Measurements from ENCODE around the gene BOD1L1.

BOD1L1 gene

DNA sequence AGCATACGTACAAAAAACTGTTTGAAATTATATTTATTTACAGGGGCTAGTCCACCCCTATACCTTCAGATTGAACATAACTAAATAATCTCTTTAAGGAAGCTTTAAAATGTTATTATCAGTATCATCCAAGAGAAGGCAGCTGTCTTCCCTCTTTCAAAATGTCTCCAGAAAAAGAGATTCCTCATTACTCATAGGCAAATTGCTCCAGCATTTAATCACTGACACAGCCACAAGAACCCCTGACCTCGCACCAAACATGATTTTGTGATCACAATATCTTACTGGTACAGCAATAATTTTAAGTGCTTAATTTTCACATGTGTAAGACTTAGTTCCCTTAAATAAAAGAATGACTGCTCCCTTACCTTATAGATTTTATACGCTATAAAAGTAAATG, 9.7 kb downstream of the BOD1L1 start:
- Histone ChIP-seq H3K36me3 (ENCODE audit: control insufficient read depth, insufficient read depth, low read length) (peaks cover 59% of the 10 kb centered on the region), H3K27me3 (ENCODE audit: control insufficient read depth, insufficient read depth, low read length) (no peaks in the 10 kb centered on the region; the same call in 1 of the 2 replicates), H3K4me3 (ENCODE audit: low read depth, low read length) (no peak overlapping the region), H3K4me1 (ENCODE audit: control insufficient read depth, insufficient read depth, low read length) (peaks cover 13% of the 10 kb centered on the region), H3K9ac (ENCODE audit: low read depth, low read length) (no peak overlapping the region), H3K9me3 (ENCODE audit: control insufficient read depth, insufficient read depth, low read length) (no peaks in the 10 kb centered on the region), H3K27ac (ENCODE audit: low read depth, low read length) (peak overlapping the region; percentile 66)

DNA sequence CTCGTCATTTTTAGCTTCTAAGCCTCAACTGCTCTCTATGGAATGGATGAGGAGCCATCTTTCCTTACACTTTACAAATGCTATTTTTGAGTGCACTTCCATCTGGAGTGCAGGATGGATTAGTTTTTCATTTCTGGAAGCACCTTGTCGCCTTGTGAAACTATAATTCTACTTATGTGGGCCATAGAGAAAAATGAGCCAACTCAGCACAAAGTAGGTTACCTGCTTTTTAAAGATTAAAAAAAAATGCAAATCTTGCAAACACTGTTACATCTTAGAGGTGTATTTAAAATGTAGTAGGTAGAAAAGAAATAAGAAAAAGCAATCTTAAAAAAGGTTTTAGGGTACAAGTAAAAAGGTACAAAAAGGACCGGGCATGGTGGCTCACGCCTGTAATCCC, 10.9 kb downstream of the BOD1L1 start:
- H3K4me1 ChIP-seq (ENCODE audit: control insufficient read depth, insufficient read depth, low read length): peaks cover 13% of the 10 kb centered on the region
- no peak overlapping the region for H3K27ac ChIP-seq (ENCODE audit: low read depth, low read length)
- H3K9ac ChIP-seq (ENCODE audit: low read depth, low read length): no peak overlapping the region
- H3K9me3 ChIP-seq (ENCODE audit: control insufficient read depth, insufficient read depth, low read length): no peaks in the 10 kb centered on the region
- peaks cover 72% of the 10 kb centered on the region for H3K36me3 ChIP-seq (ENCODE audit: control insufficient read depth, insufficient read depth, low read length)
- no peaks in the 10 kb centered on the region; the same call in 1 of the 2 replicates for H3K27me3 ChIP-seq (ENCODE audit: control insufficient read depth, insufficient read depth, low read length)
- no peak overlapping the region for H3K4me3 ChIP-seq (ENCODE audit: low read depth, low read length)

DNA sequence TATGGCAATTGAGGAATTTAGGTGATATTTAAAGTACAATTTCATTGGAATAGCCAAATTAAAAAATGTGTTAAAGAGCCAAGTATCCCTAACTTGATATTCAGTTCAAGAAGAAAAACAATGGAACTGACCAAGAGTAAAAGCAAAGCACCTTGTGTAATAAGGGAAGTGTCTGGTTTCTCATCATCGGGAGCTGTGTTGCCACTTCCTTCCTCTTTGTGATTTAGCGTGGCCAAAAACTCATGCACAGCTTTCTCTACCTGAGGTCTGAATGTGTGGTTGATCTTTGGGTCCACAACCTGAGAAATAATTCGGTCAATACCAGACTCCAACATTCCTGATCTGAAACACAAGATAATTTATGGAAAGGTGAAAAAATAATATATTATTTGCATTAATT, 12.4 kb downstream of the BOD1L1 start:
- Histone ChIP-seq H3K4me3 (ENCODE audit: low read depth, low read length) (no peak overlapping the region), H3K36me3 (ENCODE audit: control insufficient read depth, insufficient read depth, low read length) (peaks cover 86% of the 10 kb centered on the region)

DNA sequence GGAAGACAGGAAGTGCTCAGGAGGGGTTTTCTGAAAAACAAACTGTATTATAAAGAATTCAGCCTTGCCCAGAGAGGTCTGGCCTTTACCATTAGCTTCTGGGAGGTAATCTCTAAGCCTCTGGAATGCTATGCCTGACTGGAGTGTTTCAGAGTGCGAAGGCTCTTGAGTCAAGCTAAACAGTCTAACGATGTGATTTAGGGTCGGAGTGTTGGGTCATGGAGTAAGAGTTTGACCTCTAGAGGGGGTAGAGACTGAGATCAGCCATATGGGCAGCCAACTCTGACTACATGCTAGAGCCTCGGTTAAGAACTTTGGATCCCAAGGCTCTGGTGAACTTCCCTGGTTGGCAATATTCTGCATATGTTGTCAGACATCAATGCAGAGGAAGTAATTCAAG, 15.0 kb downstream of the BOD1L1 start:
- no peaks in the 10 kb centered on the region; the same call in 1 of the 2 replicates for H3K27me3 ChIP-seq (ENCODE audit: control insufficient read depth, insufficient read depth, low read length)
- no peak overlapping the region for H3K4me3 ChIP-seq (ENCODE audit: low read depth, low read length)
- no peak overlapping the region for H3K27ac ChIP-seq (ENCODE audit: low read depth, low read length)
- H3K9ac ChIP-seq (ENCODE audit: low read depth, low read length): no peak overlapping the region
- peaks cover 88% of the 10 kb centered on the region for H3K36me3 ChIP-seq (ENCODE audit: control insufficient read depth, insufficient read depth, low read length)
- no peaks in the 10 kb centered on the region for H3K4me1 ChIP-seq (ENCODE audit: control insufficient read depth, insufficient read depth, low read length)
- H3K9me3 ChIP-seq (ENCODE audit: control insufficient read depth, insufficient read depth, low read length): no peaks in the 10 kb centered on the region

More for the DNA sequence above, 12.4 kb downstream of the BOD1L1 start:
- H3K27ac ChIP-seq (ENCODE audit: low read depth, low read length): no peak overlapping the region
- no peaks in the 10 kb centered on the region for H3K9me3 ChIP-seq (ENCODE audit: control insufficient read depth, insufficient read depth, low read length)
- H3K9ac ChIP-seq (ENCODE audit: low read depth, low read length): no peak overlapping the region
- H3K27me3 ChIP-seq (ENCODE audit: control insufficient read depth, insufficient read depth, low read length): no peaks in the 10 kb centered on the region; the same call in 1 of the 2 replicates
- H3K4me1 ChIP-seq (ENCODE audit: control insufficient read depth, insufficient read depth, low read length): peaks cover 13% of the 10 kb centered on the region

DNA sequence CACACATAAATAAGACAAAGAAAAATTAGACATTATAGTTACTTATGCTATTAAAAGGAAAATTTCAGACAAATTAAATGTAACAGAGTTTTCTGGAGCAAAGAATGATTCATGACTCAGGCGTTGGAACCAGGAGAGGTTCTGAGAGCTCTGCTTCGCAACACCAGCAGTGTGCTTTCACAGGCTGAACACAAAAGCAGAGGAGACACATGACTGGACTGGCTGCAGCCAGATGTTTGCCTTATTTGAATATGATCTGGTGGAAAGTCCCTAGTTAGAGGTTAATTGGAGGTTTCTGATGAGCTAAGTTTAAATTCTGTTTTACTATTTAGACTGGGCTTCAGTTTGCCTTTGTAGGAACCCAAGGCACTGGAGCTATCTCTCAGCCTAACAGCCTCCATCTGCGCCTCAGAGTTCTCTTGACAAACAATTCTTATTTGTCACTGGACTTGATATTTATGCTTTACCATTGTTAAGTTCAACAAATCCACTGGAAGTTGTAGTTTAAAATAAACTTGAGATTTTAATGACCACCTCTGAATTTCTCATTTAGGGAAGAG, 16.2 kb downstream of the BOD1L1 start:
- H3K27ac ChIP-seq (ENCODE audit: low read depth, low read length): no peak overlapping the region
- H3K9ac ChIP-seq (ENCODE audit: low read depth, low read length): no peak overlapping the region
- peaks cover 93% of the 10 kb centered on the region for H3K36me3 ChIP-seq (ENCODE audit: control insufficient read depth, insufficient read depth, low read length)
- H3K27me3 ChIP-seq (ENCODE audit: control insufficient read depth, insufficient read depth, low read length): no peaks in the 10 kb centered on the region
- no peaks in the 10 kb centered on the region for H3K9me3 ChIP-seq (ENCODE audit: control insufficient read depth, insufficient read depth, low read length)
- no peak overlapping the region for H3K4me3 ChIP-seq (ENCODE audit: low read depth, low read length)
- H3K4me1 ChIP-seq (ENCODE audit: control insufficient read depth, insufficient read depth, low read length): no peaks in the 10 kb centered on the region

DNA sequence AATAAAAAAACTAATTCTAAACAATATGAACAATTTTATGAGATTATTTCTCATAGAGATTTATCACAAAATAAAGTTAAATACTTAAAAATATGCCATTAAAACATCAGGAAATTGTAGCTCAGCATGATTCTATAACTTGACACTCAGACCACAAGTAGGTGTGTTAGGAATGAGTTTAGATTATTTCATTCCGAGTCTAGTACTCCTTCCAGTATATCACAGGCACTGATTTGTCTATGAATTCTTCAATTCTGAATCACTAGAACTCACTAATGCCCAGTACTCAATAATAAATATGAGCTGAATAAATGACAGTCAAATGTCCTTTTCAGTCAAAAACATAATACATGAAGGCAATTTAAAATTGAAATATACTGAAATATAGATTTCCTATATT, 22.2 kb downstream of the BOD1L1 start:
- Histone ChIP-seq H3K9ac (ENCODE audit: low read depth, low read length) (no peak overlapping the region), H3K4me1 (ENCODE audit: control insufficient read depth, insufficient read depth, low read length) (no peaks in the 10 kb centered on the region), H3K36me3 (ENCODE audit: control insufficient read depth, insufficient read depth, low read length) (peaks cover 100% of the 10 kb centered on the region), H3K27ac (ENCODE audit: low read depth, low read length) (no peak overlapping the region), H3K4me3 (ENCODE audit: low read depth, low read length) (no peak overlapping the region), H3K9me3 (ENCODE audit: control insufficient read depth, insufficient read depth, low read length) (no peaks in the 10 kb centered on the region), H3K27me3 (ENCODE audit: control insufficient read depth, insufficient read depth, low read length) (no peaks in the 10 kb centered on the region)

DNA sequence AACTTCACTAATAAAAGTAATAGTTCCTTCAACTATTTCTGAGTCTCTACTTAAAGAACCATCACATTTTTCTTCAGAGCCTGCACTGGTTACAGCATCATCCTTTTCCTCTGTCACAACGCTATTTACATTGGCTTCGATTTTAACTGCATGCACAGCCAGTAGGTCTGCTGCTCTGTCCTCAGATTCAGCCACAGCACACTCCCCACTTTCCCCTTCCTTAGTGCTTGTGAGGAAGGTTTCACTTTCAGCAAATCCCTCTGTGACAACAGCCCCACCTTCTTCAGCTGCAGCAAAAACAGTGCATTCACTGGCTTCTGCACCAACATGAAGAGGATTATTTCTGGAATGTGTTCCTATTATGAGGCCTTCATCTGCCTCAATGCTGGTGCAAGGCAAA, 25.7 kb downstream of the BOD1L1 start:
- H3K27ac ChIP-seq (ENCODE audit: low read depth, low read length): no peak overlapping the region
- H3K4me3 ChIP-seq (ENCODE audit: low read depth, low read length): no peak overlapping the region
- no peaks in the 10 kb centered on the region for H3K4me1 ChIP-seq (ENCODE audit: control insufficient read depth, insufficient read depth, low read length)
- H3K9me3 ChIP-seq (ENCODE audit: control insufficient read depth, insufficient read depth, low read length): no peaks in the 10 kb centered on the region
- H3K9ac ChIP-seq (ENCODE audit: low read depth, low read length): no peak overlapping the region
- peaks cover 87% of the 10 kb centered on the region for H3K36me3 ChIP-seq (ENCODE audit: control insufficient read depth, insufficient read depth, low read length)
- H3K27me3 ChIP-seq (ENCODE audit: control insufficient read depth, insufficient read depth, low read length): no peaks in the 10 kb centered on the region

DNA sequence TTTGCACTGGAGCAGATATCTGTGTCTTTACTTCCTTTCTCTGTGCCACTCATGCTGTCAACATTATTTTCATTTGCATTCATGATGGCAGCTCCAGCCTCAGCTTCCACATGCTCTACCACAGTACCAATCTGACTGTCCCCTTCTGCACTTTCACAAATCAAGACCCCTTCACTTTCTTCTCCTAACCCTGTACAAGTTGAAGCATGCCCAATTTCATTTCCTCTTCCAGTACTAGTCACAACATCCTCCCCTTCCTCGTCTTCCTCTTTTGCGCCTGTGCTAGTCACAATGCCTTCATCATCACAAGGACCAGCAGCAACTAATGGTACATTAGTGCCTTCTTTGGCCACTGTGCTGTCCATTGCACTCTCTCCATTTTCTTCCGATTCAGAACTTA, 26.5 kb downstream of the BOD1L1 start:
- no peak overlapping the region for H3K4me3 ChIP-seq (ENCODE audit: low read depth, low read length)
- H3K36me3 ChIP-seq (ENCODE audit: control insufficient read depth, insufficient read depth, low read length): peaks cover 87% of the 10 kb centered on the region
- H3K4me1 ChIP-seq (ENCODE audit: control insufficient read depth, insufficient read depth, low read length): no peaks in the 10 kb centered on the region
- no peak overlapping the region for H3K27ac ChIP-seq (ENCODE audit: low read depth, low read length)
- H3K27me3 ChIP-seq (ENCODE audit: control insufficient read depth, insufficient read depth, low read length): no peaks in the 10 kb centered on the region
- no peaks in the 10 kb centered on the region for H3K9me3 ChIP-seq (ENCODE audit: control insufficient read depth, insufficient read depth, low read length)
- H3K9ac ChIP-seq (ENCODE audit: low read depth, low read length): no peak overlapping the region

DNA sequence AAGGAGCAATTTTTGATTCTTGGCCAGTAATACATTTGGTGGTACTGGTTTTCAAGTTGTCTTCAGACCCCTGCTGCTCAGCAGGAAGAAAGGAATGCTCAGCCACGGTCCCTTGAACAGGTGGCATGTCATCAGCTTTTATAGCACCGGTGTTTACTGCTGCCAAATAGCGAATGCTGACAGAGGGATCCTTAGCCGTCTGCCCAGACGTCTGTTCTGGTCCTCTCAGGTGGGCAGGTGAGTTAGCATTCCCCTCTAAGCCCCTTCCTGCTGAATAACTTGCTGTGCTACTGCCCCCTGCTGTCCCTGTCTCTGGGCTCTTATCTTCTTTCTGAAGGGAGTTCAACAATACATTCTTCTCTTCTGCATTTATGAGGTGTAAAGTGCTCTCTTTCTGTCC, 28.4 kb downstream of the BOD1L1 start:
- Histone ChIP-seq H3K9ac (ENCODE audit: low read depth, low read length) (no peak overlapping the region), H3K27ac (ENCODE audit: low read depth, low read length) (no peak overlapping the region), H3K27me3 (ENCODE audit: control insufficient read depth, insufficient read depth, low read length) (no peaks in the 10 kb centered on the region), H3K9me3 (ENCODE audit: control insufficient read depth, insufficient read depth, low read length) (no peaks in the 10 kb centered on the region), H3K36me3 (ENCODE audit: control insufficient read depth, insufficient read depth, low read length) (peaks cover 80% of the 10 kb centered on the region), H3K4me1 (ENCODE audit: control insufficient read depth, insufficient read depth, low read length) (no peaks in the 10 kb centered on the region), H3K4me3 (ENCODE audit: low read depth, low read length) (no peak overlapping the region)

DNA sequence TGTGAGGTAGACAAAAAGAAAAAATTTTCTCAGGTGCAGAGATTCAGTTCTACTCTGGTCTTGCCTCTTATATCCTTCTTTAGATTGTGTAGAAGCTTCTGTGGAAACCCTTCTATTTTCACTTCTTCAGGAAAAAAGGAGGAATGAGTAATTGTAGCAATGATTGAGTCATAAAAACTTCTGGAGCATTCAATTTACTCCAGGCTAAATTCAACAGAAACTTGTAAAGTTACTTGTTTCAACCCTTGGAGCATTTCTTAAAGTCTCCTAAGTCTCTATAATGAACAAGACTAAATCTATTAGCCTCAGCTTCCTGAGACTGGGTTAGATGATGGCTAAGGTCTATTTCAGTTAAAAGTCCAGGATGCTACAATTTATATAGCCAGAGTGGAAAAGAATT, 29.9 kb downstream of the BOD1L1 start:
- Histone ChIP-seq H3K27ac (ENCODE audit: low read depth, low read length) (no peak overlapping the region), H3K36me3 (ENCODE audit: control insufficient read depth, insufficient read depth, low read length) (peaks cover 79% of the 10 kb centered on the region), H3K4me1 (ENCODE audit: control insufficient read depth, insufficient read depth, low read length) (no peaks in the 10 kb centered on the region), H3K9ac (ENCODE audit: low read depth, low read length) (no peak overlapping the region), H3K4me3 (ENCODE audit: low read depth, low read length) (no peak overlapping the region), H3K27me3 (ENCODE audit: control insufficient read depth, insufficient read depth, low read length) (no peaks in the 10 kb centered on the region), H3K9me3 (ENCODE audit: control insufficient read depth, insufficient read depth, low read length) (no peaks in the 10 kb centered on the region)

DNA sequence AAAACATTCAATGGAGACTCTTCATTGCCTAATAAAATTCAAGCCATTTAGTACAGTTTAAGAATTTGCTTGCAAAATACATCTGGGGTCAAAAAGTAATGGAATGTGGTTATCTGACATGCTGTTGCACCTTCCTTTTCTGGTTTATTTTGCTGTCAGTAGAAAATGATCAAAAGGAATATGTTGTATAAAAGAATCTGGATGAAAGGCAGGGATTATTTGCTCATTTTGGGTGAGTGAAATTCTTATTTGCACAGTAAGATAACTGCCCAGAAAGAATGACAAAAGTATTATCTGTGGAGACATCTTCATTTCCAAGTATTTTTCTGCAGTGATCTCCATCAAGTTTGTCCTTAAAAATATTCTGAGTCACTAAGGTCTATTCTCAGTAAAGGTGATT, 30.4 kb downstream of the BOD1L1 start:
- H3K4me1 ChIP-seq (ENCODE audit: control insufficient read depth, insufficient read depth, low read length): no peaks in the 10 kb centered on the region
- H3K27me3 ChIP-seq (ENCODE audit: control insufficient read depth, insufficient read depth, low read length): no peaks in the 10 kb centered on the region
- peaks cover 79% of the 10 kb centered on the region for H3K36me3 ChIP-seq (ENCODE audit: control insufficient read depth, insufficient read depth, low read length)
- no peak overlapping the region for H3K27ac ChIP-seq (ENCODE audit: low read depth, low read length)
- H3K4me3 ChIP-seq (ENCODE audit: low read depth, low read length): no peak overlapping the region
- H3K9me3 ChIP-seq (ENCODE audit: control insufficient read depth, insufficient read depth, low read length): no peaks in the 10 kb centered on the region
- no peak overlapping the region for H3K9ac ChIP-seq (ENCODE audit: low read depth, low read length)

DNA sequence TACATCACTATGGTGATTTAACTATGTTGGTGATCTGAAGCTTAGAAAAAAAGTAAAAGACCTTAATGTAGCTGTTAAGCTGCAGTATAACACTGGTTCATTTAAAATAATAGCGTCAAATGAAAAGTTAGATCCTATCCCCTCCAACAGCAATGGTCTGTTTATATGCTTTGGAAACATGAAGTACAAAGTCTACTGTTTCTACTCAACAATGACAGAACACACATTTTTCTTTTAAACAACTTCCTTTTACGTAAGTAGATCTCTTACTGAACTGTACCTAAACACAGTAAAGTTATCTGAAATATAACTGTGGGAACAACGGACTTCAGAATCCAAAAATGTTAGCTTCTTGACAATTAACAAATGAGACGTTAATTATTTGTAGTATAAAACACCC, 35.3 kb downstream of the BOD1L1 start:
- Histone ChIP-seq H3K4me1 (ENCODE audit: control insufficient read depth, insufficient read depth, low read length) (no peaks in the 10 kb centered on the region), H3K27me3 (ENCODE audit: control insufficient read depth, insufficient read depth, low read length) (no peaks in the 10 kb centered on the region), H3K36me3 (ENCODE audit: control insufficient read depth, insufficient read depth, low read length) (peaks cover 87% of the 10 kb centered on the region), H3K27ac (ENCODE audit: low read depth, low read length) (no peak overlapping the region), H3K9me3 (ENCODE audit: control insufficient read depth, insufficient read depth, low read length) (no peaks in the 10 kb centered on the region), H3K9ac (ENCODE audit: low read depth, low read length) (no peak overlapping the region), H3K4me3 (ENCODE audit: low read depth, low read length) (no peak overlapping the region)

Data from HUES48 (cell line).